NCI-H1436 (cell line): ENCODE data around the gene C11orf21.

ENCODE experiments used
- DNase-seq: peaks from one replicate; lab custom pipeline; 2025; lab: John Stamatoyannopoulos, UW

C11orf21 gene

DNA sequence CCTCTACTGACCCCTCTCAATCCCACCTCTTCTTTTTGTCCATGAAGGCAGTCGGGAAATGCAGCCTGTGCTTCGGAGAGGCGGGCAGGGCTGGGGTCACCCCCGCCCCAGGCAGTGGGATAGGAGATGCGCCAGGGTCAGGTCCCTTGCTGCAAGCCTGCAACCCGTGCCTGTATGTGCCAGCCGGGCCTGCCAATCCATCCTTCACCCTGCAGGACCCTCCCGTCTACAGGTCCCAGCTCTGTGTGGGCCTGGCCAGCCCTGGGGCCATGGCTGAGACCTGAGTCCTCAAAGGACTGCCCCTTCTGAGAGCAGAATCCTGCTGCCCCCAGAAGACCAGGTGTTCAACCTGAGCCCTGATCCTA lies 42.3 kb downstream of the C11orf21 start:
- no peak for DNase-seq

DNA sequence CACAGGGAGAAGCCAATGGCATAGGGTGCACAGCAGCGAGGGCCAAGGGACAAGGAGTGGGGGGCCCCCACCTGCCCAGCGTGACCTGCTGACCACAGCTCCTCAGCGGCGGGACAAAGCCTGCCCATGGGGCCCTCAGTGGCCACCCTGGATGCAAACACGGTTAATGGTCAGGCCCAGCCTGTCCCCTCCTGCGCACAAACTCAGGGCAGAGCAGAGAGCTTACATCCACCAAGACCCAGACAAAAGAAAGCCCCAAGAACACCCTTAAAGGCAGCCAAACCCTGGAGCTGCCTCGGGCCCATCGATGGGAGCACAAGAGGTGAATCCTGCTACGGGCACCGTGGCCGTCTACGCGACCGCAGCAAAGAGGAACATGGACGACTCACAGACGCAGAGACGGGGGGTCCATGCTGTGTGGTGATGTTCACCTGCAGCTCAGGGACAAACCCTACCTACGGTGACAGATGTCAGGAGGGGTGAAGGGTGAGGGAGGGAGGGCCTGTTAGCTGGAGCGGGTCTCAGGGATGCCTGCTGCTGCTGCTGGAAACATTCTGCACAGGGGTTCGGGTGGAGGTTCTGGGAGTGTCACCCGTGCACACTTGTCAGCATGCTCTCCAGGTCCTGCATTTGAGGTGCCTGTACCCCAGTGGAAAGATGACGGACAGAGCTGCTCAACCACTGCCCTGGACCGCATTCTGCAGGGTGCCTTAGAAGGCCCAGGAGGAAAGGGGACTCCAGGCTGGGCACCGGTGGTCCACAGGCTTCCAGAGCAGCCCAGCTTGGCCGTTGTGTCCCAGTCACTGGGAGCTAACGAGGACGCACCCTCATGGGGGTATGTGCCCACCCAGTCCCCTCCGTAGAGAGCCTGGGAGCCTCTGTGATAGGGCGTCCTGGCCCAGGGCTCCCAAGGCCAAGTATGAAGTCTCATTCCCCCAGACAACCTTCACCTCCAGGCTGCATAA lies 42.9 kb downstream of the C11orf21 start:
- no peak for DNase-seq

DNA sequence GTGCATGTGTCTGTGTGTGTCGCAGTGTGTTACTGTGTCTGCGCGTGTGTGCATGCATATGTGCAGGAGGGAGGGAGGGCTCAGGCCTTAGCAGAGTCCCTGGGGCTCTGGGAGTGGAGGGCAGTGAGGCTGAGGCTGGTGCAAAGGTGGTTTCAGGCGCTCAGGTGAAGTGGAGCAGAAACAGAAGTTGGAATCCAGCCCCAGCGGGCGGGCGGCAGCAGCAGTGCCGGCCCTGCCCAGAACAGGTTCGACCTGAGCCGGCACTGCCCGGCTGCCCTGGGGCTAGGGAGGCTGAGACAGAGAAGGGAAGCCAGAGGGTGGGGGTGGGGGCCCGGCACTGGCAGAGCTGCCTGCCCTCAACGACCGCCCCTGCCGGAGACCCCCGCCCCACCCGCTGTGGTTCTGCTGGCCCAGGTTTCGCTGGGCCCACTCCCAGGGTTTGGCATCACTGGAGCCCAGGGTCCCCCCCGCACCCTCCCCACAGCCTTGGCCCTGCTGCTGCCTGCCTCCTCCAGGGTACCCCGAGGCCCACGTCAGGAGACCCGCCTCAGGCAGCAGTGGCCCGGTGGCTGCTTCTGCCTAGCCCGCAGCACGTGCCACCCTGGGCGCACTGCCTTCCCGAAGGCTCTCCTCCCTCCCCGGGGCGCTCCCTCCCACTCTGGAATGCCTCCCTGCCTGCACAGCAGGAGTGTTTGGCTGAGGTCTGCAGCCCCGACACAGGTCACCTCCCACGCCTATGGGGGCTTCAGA lies 44.6 kb downstream of the C11orf21 start:
- DNase-seq: no peak

DNA sequence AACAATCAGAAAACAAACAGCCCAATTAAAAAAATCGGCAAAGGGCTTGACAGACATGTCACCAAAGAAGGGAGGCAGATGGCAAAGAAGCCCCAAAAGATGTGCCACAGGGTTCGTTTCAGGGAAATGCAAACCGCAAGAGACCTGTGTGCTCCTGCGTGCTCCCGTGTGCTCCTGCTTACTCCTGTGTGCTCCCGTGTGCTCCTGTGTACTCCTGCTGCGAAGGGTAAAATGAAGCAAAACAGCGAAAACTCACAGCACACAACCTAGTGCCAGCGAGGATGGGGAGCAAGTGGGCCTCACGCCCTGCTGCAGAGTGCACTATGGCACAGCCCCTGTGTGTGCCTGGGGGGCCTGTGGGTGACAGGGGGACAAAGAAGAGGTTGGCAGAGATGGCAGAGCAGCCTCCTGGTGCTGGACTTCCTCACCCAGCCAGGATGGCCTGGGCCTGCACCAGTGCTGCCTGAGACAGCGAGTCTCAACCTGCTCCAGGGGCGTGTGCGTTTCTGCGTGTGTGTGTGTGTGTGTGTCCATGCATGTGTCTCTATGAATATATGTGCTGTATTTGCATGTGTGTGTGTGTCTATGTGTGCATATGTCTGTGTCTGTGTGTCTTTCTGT lies 45.3 kb downstream of the C11orf21 start:
- no peak for DNase-seq

DNA sequence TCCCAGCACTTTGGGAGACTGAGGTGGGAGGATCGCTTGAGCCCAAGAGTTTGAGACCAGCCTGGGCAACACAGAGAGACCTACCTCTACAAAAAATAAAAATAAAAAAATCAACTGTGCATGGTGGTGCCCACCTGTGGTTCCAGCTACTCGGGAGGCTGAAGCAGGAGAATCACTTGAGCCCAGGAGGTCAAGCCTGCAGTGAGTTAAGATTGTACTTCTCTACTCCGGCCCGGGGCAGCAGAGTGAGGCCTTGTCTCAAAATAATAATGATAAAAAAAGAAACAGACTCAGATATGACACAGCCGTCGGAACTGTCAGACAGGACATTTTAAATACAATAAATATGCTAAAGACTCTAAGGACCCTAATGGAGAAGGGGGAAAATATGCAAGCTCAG lies 49.7 kb downstream of the C11orf21 start:
- no peak for DNase-seq

DNA sequence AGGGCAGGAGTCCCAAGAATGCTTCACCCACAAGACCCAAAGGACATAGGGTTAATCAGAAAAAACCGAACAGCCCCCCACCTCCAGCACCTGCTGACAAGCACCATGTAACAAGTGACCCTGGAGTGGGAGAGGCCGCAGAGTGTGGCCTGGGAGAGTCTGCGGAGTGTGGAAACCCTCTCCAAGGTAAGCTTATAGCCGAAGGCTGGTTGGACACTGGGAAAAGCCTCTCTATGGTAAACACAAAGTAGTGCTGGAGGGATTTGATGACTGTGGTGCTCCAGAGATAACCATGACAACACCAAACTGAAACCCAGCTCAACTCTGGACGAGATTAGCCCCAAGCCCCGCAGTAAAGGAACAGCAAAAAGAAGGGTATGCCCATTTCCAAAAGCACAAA lies 50.6 kb downstream of the C11orf21 start:
- DNase-seq: no peak

DNA sequence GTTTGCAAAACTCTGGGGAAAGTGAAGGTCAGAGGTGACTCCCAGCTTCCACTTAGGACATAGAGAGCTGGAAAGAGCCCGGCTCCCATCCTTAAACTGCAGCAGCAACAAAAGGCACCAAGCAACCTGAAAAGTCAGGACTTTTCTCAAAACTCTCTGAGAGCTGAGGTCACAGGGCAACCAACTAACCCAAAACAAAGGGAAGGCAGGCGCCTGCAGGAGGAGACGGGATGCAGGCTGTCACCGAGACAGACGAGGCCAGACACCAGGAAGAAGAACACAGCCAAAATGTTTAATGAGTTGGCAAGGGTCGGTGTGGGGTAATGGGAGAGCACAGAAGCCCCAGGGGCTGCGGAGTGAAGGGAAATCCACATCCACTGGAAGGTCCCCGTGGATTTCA lies 51.2 kb downstream of the C11orf21 start:
- no peak for DNase-seq

DNA sequence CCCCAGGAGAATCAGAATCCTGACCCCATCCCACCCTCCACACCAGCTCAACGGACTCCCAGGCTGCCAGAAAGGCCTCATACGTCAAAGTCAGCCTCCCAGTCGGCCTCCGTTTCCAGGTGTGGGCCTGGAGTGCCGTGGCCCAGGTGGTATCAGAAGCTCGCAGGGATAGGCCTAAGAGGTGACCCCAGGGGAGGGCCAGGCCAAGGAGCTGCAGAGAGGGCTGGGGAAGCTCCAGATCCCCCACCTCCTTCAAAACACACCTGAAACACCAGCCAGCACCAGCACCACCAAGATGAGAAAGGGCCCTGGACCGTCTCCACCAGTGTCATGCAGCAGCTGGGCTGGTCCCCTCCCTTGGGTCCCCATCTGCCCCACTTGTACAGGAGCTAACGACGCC lies 51.7 kb downstream of the C11orf21 start:
- DNase-seq: no peak

DNA sequence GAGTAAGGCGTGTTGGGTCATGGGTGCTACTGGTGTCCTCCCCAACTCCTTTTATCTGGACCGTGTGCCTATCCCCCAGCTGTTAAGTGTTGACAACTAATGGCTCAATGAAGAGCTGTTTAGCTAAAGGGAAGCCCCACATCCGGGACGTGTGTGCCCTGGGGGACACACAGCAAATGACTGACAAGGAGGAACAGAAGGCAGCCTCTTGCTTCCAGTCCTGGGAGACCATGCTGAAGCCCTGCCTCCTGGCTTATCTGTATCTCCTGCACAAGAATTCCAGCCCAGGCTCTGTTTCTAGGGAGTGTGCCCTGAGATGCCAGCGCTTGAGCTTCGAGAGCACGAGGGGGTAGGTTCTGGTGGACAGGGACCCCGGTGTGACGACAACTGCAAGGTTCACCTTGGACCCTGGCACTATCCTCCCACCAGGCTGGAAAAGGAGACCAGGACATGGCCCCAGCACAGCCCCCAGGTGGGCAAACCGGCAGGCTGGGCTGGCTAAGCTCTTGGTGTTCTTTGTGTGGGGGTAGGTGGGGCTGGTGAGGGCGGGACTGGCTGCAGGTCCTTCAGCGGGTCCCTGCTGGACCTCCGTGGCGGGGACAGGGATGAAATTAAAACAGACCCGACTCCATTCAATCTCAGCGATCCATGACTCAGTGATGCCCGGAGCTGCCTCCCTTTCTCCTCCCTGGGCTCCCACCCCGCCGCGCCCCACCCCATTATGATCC lies 52.4 kb downstream of the C11orf21 start:
- no peak for DNase-seq

DNA sequence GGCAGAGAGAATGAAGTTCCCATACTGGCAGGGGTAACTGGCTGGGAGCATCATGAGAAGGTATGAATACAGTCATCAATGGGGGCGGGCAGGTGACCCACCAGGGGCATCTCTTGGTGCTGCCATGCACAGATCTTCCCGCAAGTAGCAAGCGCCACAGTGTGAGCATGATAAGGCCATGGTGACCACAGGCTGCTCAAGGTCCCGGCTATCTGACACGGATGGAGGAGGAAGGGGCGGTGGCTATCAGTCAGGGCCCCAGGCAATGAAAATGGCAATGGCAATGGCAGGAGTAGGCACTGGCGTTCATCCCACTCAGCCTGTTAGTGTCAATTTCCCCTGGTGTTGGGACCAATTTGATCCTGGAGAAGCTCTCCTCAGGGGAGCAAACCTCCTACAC lies 53.0 kb downstream of the C11orf21 start:
- no peak for DNase-seq

DNA sequence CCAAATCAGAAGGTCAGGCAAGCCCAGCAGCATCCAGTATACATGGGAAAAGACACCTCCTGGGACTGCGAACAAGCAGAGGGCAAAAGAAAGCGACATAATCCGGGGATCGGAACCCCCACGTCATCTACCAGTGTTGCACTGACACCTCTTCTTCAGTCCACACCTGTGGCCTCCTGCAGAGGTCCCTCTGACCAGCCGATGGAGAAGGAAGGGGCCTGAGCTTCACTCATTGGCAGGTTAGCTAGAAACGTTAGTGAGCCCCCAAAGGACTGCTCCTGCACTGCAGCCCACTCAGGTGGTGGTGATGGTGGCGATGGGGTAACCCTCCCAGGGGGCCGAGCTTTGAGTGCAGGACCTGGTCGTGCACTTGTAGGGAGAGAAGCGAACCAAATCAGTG lies 53.5 kb downstream of the C11orf21 start:
- no peak for DNase-seq

DNA sequence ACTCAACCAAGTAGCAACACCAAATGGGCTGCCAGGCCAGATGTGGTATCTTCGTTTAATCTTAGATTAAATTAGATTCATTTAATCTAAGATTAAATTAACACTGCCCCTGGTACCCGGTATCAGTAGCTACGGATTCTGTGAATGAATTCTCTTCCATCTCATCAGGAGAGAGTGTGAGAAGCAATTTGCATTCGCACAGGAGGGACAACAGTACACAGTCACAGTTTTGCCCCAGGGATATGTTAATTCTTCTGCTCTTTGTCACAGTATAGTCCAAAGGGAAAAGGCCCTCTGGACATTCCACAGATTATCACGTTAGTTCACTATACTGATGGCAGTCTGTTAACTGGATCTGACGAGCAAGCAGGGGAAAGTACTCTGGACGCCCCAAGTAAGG lies 54.2 kb downstream of the C11orf21 start:
- DNase-seq: no peak
